Activated CD4-positive, alpha-beta memory T cell treated with anti-CD3 and anti-CD28 coated beads for 36 hours (primary cell): ENCODE results near the gene SLC10A1. TPM values are rescaled to one million over a fixed set of nuclear protein-coding genes. Genes with fewer than 3 reads are reported as not detected.

Experiments used
- CTCF ChIA-PET: fragments of 350-600 bp; sonication (Branson Sonifier 250); formaldehyde crosslinking; loops from one replicate; lab custom pipeline; 2021; ENCODE audit warnings: antibody characterized with exemption, inconsistent platforms; lab: Charles Lee
- POLR2A ChIA-PET: fragments of 350-600 bp; sonication (Branson Sonifier 250); formaldehyde crosslinking; loops from one replicate; lab custom pipeline; 2021; ENCODE audit warnings: antibody characterized with exemption; lab: Charles Lee
- DNase-seq: peaks from one replicate; pipeline ENCODE4 v3.0.0-alpha.2; 2020
- H3K27ac Mint-ChIP-seq: one replicate; pipeline ENCODE4 v1.8.0; 2021; ENCODE audit warnings: mixed read lengths
- H3K27me3 Mint-ChIP-seq: one replicate; pipeline ENCODE4 v1.8.0; 2021; ENCODE audit warnings: mixed read lengths
- H3K36me3 Mint-ChIP-seq: one replicate; pipeline ENCODE4 v1.8.0; 2021; ENCODE audit warnings: mixed read lengths
- H3K4me1 Mint-ChIP-seq: one replicate; pipeline ENCODE4 v1.8.0; 2021; ENCODE audit warnings: low read depth, mixed read lengths
- H3K4me3 Mint-ChIP-seq: one replicate; pipeline ENCODE4 v1.8.0; 2021; ENCODE audit warnings: mild to moderate bottlenecking, mixed read lengths
- H3K9me3 Mint-ChIP-seq: one replicate; pipeline ENCODE4 v1.8.0; 2021; ENCODE audit warnings: mixed read lengths
- intact Hi-C: fragments of 100-400 bp; cut with micrococcal nuclease; formaldehyde crosslinking; loops from one replicate; pipeline ENCODE4 v1.15.1; 2023
- total RNA-seq, 2 experiments: library from RNA; stranded (reverse); gene quantifications; one replicate each; pipeline ENCODE4 v1.2.3, GENCODE V29; 2021

Gene SLC10A1
- total RNA-seq, 2 experiments from 2014 or later, result not detected

DNA sequence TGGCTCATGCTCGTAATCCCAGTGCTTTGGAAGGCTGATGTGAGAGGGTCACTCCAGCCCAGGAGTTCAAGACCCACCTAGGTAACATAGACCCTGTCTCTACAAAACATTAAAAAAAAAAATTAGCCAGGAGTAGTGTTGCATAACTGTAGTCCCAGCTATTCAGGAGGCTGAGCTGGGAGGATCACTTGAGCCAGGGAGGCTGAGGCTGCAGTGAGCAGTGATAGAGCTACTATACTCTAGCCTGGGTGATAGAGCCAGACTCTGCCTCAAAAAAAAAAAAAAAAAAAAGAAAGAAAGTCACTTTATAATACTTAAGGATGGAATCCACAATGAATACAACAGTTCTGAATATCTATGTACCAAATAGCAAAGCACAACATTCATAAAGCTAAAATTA lies 10.2 kb upstream of the SLC10A1 start:
- CTCF ChIA-PET, result no interaction called here
- POLR2A ChIA-PET, result no interaction called here
- Mint-ChIP-seq H3K36me3 (no peaks in the 10 kb centered on the region), H3K27ac (no peak overlapping the region), H3K4me1 (no peaks in the 10 kb centered on the region), H3K4me3 (no peak overlapping the region), H3K9me3 (no peaks in the 10 kb centered on the region), H3K27me3 (no peaks in the 10 kb centered on the region)
- DNase-seq, result no peak
- intact Hi-C loops, result no loop called here

DNA sequence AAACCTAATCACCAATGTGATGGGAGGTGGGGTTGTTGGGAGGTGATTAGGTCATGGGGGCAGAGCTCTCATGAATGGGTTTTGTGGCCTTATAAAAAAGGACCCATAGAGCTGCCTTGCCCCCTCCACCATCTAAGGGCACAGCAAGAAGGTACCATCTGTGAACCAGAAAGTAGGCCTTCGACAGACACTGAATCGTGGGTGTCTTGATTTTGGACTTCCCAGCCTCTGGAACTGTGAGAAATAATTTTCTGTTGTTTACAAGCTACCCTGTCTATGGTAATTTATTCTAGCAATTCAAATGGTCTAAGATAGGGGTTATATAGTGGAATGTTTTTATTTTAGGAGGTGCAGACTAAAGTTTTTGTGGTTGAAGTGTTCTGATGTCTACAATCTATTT lies 7.9 kb upstream of the SLC10A1 start:
- DNase-seq, result no peak
- POLR2A ChIA-PET, result no interaction called here
- CTCF ChIA-PET, result interaction anchor here (1.6 kb wide), 1 partner anchor 13 kb away, joined by 4 read pairs; no protein-coding TSS in a partner anchor
- H3K36me3 Mint-ChIP-seq, result peaks cover 4% of the 10 kb centered on the region
- H3K9me3 Mint-ChIP-seq, result no peaks in the 10 kb centered on the region
- intact Hi-C loops, result no loop called here
- H3K4me3 Mint-ChIP-seq, result no peak overlapping the region
- H3K4me1 Mint-ChIP-seq, result no peaks in the 10 kb centered on the region
- no peaks in the 10 kb centered on the region for H3K27me3 Mint-ChIP-seq
- no peak overlapping the region for H3K27ac Mint-ChIP-seq

DNA sequence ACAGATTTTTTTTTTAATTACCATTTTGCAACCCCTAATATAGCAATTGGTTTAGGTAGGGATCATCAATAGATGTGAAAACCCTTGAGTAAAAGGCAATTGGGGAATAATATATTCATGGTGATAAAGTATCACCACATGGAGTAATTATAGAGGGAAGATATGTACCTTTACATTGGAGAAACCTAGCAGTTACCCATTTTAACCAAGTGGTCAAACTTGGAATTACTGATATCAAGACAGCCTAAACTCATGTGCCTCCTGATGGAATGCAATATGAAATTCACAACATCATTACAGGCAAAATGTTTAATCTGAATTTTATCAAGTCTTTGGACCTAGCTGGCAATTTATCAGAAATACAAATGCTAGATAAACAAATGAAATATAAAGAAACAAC lies 6.7 kb upstream of the SLC10A1 start:
- ChIA-PET CTCF (interaction anchor here (1.1 to 1.6 kb wide), 3 partner anchors 14 to 229 kb away, joined by 3 to 5 read pairs (median 4); partner anchors contain the start of gene CCDC177), POLR2A (no interaction called here)
- Mint-ChIP-seq H3K27me3 (no peaks in the 10 kb centered on the region), H3K4me3 (no peak overlapping the region), H3K4me1 (no peaks in the 10 kb centered on the region), H3K9me3 (no peaks in the 10 kb centered on the region), H3K36me3 (peaks cover 4% of the 10 kb centered on the region), H3K27ac (no peak overlapping the region)
- DNase-seq, result no peak
- intact Hi-C loops, result no loop called here

DNA sequence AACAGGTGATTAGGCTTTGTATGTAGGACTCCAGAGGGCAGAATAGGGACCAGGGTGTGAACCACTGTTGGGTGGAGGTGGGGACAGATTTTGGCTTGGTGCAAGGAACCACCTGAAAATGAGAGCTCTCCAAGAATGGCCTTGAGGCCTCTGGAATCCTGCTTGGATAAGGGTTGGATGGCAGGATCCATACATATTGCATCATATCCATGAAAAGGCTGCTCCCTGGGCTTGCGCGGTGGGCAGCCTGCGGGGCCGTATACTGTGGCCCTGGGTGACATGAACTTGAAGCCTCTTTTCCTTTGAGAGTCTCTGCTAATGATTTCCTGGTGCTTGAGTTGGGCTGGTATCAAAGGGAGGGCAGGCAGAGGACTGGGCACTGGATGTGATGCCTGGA lies 1.3 kb upstream of the SLC10A1 start:
- Mint-ChIP-seq H3K4me1 (no peaks in the 10 kb centered on the region), H3K4me3 (no peak overlapping the region), H3K36me3 (peaks cover 4% of the 10 kb centered on the region), H3K27ac (no peak overlapping the region), H3K27me3 (no peaks in the 10 kb centered on the region), H3K9me3 (no peaks in the 10 kb centered on the region)
- POLR2A ChIA-PET, result no interaction called here
- CTCF ChIA-PET, result no interaction called here
- no peak for DNase-seq
- intact Hi-C loops, result no loop called here

DNA sequence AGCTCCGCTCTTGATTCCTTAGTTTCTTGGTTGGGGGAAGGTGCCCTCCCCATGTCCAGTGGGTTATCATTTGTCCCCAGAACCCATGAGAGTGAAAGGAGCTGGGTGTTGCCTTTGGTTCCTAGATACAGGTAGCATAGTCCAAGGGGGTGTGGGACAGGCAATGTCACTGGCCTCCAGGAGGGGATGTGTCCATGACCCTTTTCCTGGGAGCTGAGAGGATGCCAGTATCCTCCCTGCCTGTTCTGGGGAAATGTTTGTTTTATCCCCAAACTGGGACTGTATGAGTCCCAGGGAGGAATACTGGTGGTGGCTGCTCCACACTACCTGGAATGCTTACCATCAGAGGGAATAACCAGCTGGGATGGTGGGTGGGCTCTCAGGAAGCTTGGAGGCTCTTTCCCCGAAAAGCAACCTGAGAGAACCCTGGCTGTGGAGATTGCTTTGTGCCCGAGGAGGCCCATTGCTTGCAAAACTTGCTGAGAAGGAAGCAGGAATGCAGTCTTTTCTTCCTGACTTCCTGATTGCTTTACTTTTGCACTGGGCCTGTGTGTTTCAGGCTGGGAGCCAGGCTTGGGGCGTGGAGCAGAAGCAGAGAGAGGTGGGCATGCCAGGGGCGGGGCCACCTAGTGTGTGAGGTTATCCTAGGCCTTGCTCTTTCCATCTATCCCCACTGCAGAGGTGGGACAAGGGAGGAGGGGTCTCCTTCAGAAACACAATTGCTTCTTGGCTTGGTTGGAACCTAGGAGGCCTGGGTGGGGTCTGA lies 715 bp upstream of the SLC10A1 start:
- no peaks in the 10 kb centered on the region for H3K27me3 Mint-ChIP-seq
- ChIA-PET CTCF (no interaction called here), POLR2A (no interaction called here)
- no peaks in the 10 kb centered on the region for H3K4me1 Mint-ChIP-seq
- H3K4me3 Mint-ChIP-seq, result no peak overlapping the region
- DNase-seq, result no peak
- intact Hi-C loops, result no loop called here
- H3K27ac Mint-ChIP-seq, result no peak overlapping the region
- H3K36me3 Mint-ChIP-seq, result peaks cover 4% of the 10 kb centered on the region
- no peaks in the 10 kb centered on the region for H3K9me3 Mint-ChIP-seq

DNA sequence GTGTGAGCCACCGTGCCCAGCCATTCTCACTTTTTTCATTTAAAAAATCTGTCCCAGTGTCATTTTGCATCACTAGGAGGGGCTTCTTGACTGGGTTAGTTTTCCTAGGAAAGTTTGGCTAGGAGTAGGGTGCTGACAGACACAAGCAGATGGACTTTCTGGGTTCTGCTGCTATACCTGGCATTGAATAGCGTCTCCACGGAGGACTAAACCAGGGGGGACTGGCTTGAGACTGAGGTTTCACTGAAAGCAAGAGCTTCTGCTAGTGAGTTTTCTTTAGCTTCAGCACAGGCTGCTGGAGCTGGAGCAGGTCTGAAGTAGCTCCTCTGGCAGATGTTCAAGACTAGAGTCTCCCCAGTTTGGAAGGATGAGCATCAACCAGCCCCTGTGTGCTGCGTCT lies 1.4 kb downstream of the SLC10A1 start:
- POLR2A ChIA-PET, result no interaction called here
- H3K4me3 Mint-ChIP-seq, result no peak overlapping the region
- H3K9me3 Mint-ChIP-seq, result no peaks in the 10 kb centered on the region
- CTCF ChIA-PET, result no interaction called here
- H3K4me1 Mint-ChIP-seq, result no peaks in the 10 kb centered on the region
- no peaks in the 10 kb centered on the region for H3K27me3 Mint-ChIP-seq
- peaks cover under 1% of the 10 kb centered on the region for H3K36me3 Mint-ChIP-seq
- intact Hi-C loops, result no loop called here
- no peak for DNase-seq
- H3K27ac Mint-ChIP-seq, result no peak overlapping the region

DNA sequence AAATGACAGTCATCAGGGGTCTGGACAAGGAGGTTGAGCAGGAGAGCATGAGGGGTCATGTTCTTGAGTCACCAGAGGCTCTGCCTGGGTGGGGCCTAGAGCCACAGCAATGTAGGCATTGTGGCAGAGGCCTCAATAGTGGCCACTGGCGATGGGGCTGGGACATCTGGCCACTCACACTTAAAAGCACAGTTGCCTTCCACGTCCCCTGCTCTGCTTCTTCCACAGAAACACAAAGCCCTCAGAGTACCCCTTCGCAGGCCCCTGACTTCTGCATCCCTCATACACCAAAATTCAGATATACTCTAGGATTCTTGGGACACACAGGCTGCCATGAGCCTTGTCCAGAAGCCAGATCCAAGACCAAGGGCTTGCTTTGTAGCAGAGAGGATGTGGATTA lies 2.2 kb downstream of the SLC10A1 start:
- Mint-ChIP-seq H3K4me1 (no peaks in the 10 kb centered on the region), H3K4me3 (no peak overlapping the region), H3K27me3 (no peaks in the 10 kb centered on the region), H3K27ac (no peak overlapping the region), H3K36me3 (no peaks in the 10 kb centered on the region), H3K9me3 (no peaks in the 10 kb centered on the region)
- POLR2A ChIA-PET, result no interaction called here
- CTCF ChIA-PET, result interaction anchor here (0.7 kb wide), 1 partner anchor 272 kb away, joined by 4 read pairs; no protein-coding TSS in a partner anchor
- intact Hi-C loops, result no loop called here
- DNase-seq, result no peak

DNA sequence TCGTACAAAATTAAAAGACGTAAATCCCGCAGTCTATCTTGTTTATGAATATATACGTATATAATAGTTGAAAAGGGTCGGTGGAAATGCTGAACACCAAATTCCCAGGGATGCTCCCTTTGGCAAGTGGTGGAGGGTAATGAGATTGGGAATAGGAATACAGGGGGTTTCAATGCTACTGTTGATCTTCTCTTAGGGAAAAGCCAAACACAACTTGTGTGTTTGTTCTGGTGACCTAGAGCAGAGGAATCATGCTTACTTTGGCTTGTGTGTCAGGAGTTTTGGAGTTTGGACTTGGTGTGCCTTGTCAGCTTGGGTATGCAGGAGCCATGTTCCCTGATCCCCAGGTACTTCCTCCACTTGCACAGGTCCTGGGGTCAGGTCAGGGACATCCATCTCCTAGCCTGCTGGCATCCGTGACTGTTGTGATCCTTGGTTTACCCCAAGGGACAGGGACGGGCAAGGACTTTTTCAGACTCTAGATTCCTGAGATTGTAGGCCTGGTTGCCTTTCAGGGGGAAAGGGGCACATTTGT lies 4.1 kb downstream of the SLC10A1 start:
- ChIA-PET POLR2A (no interaction called here), CTCF (no interaction called here)
- Mint-ChIP-seq H3K9me3 (no peaks in the 10 kb centered on the region), H3K4me1 (no peaks in the 10 kb centered on the region), H3K36me3 (no peaks in the 10 kb centered on the region), H3K27ac (no peak overlapping the region), H3K4me3 (no peak overlapping the region), H3K27me3 (no peaks in the 10 kb centered on the region)
- intact Hi-C loops, result no loop called here
- no peak for DNase-seq

DNA sequence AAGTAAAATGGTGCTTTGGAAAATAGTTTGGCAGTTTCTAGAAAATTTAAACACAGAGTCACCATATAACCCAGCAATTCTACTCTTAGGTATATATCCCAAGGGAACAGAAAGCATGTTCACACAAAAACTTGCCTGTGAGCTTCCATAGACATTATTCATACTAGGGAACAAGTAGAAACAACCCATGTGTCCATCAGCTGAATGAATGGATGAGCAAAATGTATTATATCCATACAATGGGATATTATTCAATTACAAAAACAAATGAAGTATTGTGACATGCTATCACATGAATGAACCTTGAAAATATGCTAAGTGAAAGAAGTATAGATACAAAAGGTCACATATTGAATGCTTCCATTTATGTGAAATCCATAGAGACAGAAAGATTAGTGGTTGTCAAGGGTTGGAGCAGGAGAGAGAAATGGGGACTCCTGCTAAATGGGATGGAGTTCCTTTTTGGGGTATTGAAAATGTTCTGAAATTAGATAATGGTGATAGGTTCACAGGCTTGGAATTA lies 7.9 kb downstream of the SLC10A1 start:
- DNase-seq, result no peak
- intact Hi-C loops, result no loop called here
- H3K27ac Mint-ChIP-seq, result no peak overlapping the region
- ChIA-PET POLR2A (no interaction called here), CTCF (no interaction called here)
- no peaks in the 10 kb centered on the region for H3K27me3 Mint-ChIP-seq
- peaks cover 3% of the 10 kb centered on the region for H3K36me3 Mint-ChIP-seq
- H3K4me3 Mint-ChIP-seq, result no peak overlapping the region
- no peaks in the 10 kb centered on the region for H3K9me3 Mint-ChIP-seq
- H3K4me1 Mint-ChIP-seq, result no peaks in the 10 kb centered on the region

DNA sequence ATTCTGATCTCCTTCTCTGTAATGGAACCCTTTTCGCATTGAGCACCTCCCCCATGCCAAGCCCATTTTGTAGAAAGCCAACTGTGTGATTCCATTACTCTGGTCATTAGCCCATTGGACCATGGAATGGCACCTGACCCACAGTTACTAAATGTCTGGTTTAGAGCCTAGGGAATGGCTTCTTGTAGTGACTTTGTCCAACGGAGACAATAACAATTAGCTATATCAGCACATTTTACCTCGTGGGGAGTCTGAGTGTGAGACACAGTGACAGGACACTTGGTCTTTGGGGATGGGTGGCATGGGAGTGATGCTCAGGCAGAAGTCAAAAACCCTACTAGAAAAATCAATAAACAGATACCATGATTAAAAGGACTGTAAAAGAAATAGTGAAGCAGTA lies 10.4 kb downstream of the SLC10A1 start:
- POLR2A ChIA-PET, result no interaction called here
- intact Hi-C loops, result no loop called here
- no peak for DNase-seq
- no peaks in the 10 kb centered on the region for H3K27me3 Mint-ChIP-seq
- no peak overlapping the region for H3K27ac Mint-ChIP-seq
- CTCF ChIA-PET, result no interaction called here
- no peak overlapping the region for H3K4me3 Mint-ChIP-seq
- H3K9me3 Mint-ChIP-seq, result no peaks in the 10 kb centered on the region
- H3K4me1 Mint-ChIP-seq, result no peaks in the 10 kb centered on the region
- H3K36me3 Mint-ChIP-seq, result peaks cover 3% of the 10 kb centered on the region

DNA sequence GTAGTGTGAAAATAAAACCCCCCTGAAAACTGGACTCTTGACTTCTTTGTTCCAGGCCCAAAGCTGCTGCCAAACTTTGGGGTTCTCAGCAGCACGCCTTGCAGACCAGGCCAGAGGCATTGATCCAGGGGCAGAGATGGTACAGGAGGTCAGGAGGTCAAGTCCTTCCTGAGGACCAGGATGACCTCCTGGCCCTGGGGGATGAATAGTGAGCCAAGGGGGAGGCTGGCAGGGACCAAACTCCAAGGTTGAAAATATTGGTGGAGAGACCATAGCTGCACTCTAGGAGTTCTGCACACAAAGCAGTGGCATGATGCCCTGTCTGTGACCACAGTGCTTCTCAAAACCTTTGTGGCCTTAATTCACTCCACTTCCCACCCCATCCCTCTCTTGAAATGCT lies 12.1 kb downstream of the SLC10A1 start:
- no peaks in the 10 kb centered on the region for H3K27me3 Mint-ChIP-seq
- H3K4me1 Mint-ChIP-seq, result peaks cover 8% of the 10 kb centered on the region
- no peak for DNase-seq
- intact Hi-C loops, result no loop called here
- H3K9me3 Mint-ChIP-seq, result no peaks in the 10 kb centered on the region
- ChIA-PET CTCF (interaction anchor here (0.7 kb wide), 1 partner anchor 205 kb away, joined by 3 read pairs; no protein-coding TSS in a partner anchor), POLR2A (no interaction called here)
- peaks cover 8% of the 10 kb centered on the region for H3K36me3 Mint-ChIP-seq
- H3K27ac Mint-ChIP-seq, result no peak overlapping the region
- H3K4me3 Mint-ChIP-seq, result no peak overlapping the region

DNA sequence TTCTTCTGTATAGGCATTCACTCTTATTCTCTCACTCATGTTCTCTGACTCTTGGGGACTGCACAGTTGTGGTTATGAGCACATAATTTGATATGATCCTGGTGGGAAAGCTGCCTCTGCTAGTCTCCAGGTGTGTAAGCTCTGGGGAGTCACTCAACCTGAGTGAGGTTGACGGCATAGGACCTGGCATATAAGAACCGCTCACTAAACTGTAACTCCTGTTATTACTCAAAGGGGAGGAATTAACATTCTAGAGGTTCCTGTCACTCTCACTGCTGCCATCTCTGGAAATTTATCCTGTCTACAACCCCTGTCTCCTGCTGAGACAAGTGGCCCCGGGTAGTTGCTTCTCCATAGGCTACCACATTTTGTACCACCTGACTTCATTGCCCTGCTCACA lies 16.1 kb downstream of the SLC10A1 start:
- POLR2A ChIA-PET, result no interaction called here
- intact Hi-C loops, result no loop called here
- CTCF ChIA-PET, result interaction anchor here (1.3 kb wide), 1 partner anchor 54 kb away, joined by 4 read pairs; no protein-coding TSS in a partner anchor
- peak overlapping the region; percentile 2 for H3K27ac Mint-ChIP-seq
- peaks cover 39% of the 10 kb centered on the region for H3K36me3 Mint-ChIP-seq
- no peaks in the 10 kb centered on the region for H3K27me3 Mint-ChIP-seq
- peaks cover 33% of the 10 kb centered on the region for H3K4me1 Mint-ChIP-seq
- no peak for DNase-seq
- no peaks in the 10 kb centered on the region for H3K9me3 Mint-ChIP-seq
- H3K4me3 Mint-ChIP-seq, result no peak overlapping the region
